ENCODE data around the gene CAMSAP2. TPM values are rescaled to one million over a fixed set of nuclear protein-coding genes. Genes with fewer than 3 reads are reported as not detected.

The CAMSAP2 gene
- total and polyA plus RNA-seq, 2 of the 4 experiments (the other 2 are of a cell fraction): 8.3 to 29.4 TPM

DNA sequence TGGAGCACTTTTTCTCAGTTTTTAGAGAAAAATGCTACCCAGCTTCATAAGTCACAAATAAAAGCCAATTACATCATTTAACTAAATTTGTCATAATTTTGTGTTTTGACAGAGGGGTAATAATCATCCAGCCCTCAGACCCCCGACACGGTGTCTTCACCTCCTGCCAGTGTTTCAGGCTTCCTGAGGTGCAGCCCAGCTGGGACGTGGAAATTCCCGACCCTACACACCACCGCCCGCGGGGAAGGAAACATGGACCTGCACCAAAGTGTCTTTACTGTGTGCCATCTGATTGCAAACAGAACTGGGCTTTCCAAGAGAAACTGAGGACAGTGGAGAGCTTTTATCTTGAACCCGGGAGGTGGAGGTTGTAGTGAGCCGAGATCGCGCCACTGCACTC, 148.3 kb downstream of the CAMSAP2 start:
- dilution Hi-C loops (cut with HindIII; ENCODE audit: low sequenced_read_pairs, unreplicated experiment) (no loop called here), intact Hi-C loops (cut with micrococcal nuclease) (loop anchor here (10.0 kb wide), 1 partner anchor 138 kb away; the partner anchor contains the start of gene KIF21B), in situ Hi-C loops (cut with MboI; ENCODE audit: low sequenced_read_pairs) (no loop called here)
- no TSS peak for BruUV-seq (replicated peaks)
- Histone ChIP-seq H3K4me2 (ENCODE audit: low read depth, low read length) (no peak overlapping the region), H2BK120ac (ENCODE audit: low read depth, low read length) (no peak overlapping the region), H3K56ac (ENCODE audit: extremely low read depth, insufficient read depth, low read length) (no peak overlapping the region), H3K9me3 (ENCODE audit: control insufficient read depth, insufficient read depth, low read length) (no peaks in the 10 kb centered on the region), H3K27ac (ENCODE audit: insufficient read depth, low read length) (no peak overlapping the region), H4K8ac (ENCODE audit: low read depth in 2 of 2, low read length in 2 of 2) (no peak overlapping the region), H3K4me1 (ENCODE audit: control insufficient read depth, insufficient read depth, low read length) (peaks cover 3% of the 10 kb centered on the region; the same call in 1 of the 2 replicates), H4K20me1 (ENCODE audit: insufficient read depth, low read length) (no peaks in the 10 kb centered on the region), H3K9ac (ENCODE audit: low read depth, low read length) (no peak overlapping the region), H2AK5ac (ENCODE audit: low read depth, low read length) (no peak overlapping the region), H3K27me3 (ENCODE audit: control insufficient read depth, insufficient read depth, low read length) (peaks cover 42% of the 10 kb centered on the region), H2BK20ac (ENCODE audit: low read depth, low read length) (no peak overlapping the region), H4K91ac (ENCODE audit: insufficient read depth, low read depth, low read length) (no peak overlapping the region), H2AK9ac (replicated peaks; ENCODE audit: low read depth, low read length, poor library complexity) (no peak overlapping the region), H3K9me1 (ENCODE audit: insufficient read depth, low read length) (no peaks in the 10 kb centered on the region), H2AFZ (replicated peaks; ENCODE audit: low read length, poor library complexity) (no peak overlapping the region), H2BK5ac (ENCODE audit: low read depth, low read length, poor library complexity, severe bottlenecking) (no peak overlapping the region), H4K5ac (ENCODE audit: low read depth, low read length) (no peak overlapping the region), H3K4ac (ENCODE audit: low read depth, low read length) (no peak overlapping the region), H3K23ac (ENCODE audit: low read depth, low read length) (no peak overlapping the region), H2BK15ac (ENCODE audit: low read depth, low read length) (no peak overlapping the region), H3K79me1 (ENCODE audit: low read depth in 1 of 2, low read length in 2 of 2) (no peaks in the 10 kb centered on the region), H3K14ac (replicated peaks; ENCODE audit: low read depth, low read length) (no peak overlapping the region), H3K4me3 (ENCODE audit: insufficient read depth, low read depth, low read length) (no peak overlapping the region), H3K36me3 (ENCODE audit: control insufficient read depth, insufficient read depth, low read length) (no peaks in the 10 kb centered on the region), H3K18ac (ENCODE audit: low read depth, low read length) (no peak overlapping the region)
- ChIA-PET CTCF (no interaction called here), POLR2A (ENCODE audit: unreplicated experiment) (no interaction called here)
- ATAC-seq (ENCODE audit: low read depth) (no peak), DNase-seq (no peak)
- 62% methylated on average over 3 of the region's 11 CpGs; no CpG with 5 or more reads in 1 of the 2 experiments for WGBS, 2 experiments (ENCODE audit: extremely low coverage in 2 of 2, insufficient read length in 1 of 2)
- TF ChIP-seq MAZ (IDR thresholded peaks at IDR 0.05; ENCODE audit: borderline replicate concordance, low read depth, low read length) (no peak), POLR2A (IDR thresholded peaks at IDR 0.05; ENCODE audit: low read depth, low read length) (no peak)

All from IMR-90 (cell line).